Endothelial cell of umbilical vein (primary cell): ENCODE data around the gene NCL. TPM values are rescaled to one million over a fixed set of nuclear protein-coding genes. Genes with fewer than 3 reads are reported as not detected.

Source experiments
- BruUV-seq: library from RNA; stranded (reverse); fragments of 400-500 nt; replicated peaks from 2 replicates; lab custom pipeline; 2021; lab: Mats Ljungman, UMichigan
- CTCF ChIA-PET: fragments of 300-600, 350-600 bp; sonication (Branson Sonifier 250); formaldehyde crosslinking; loops from one replicate; lab custom pipeline; 2021; ENCODE audit warnings: antibody characterized with exemption, inconsistent platforms; lab: Charles Lee
- POLR2A ChIA-PET: fragments of 300-600, 350-600 bp; sonication (Branson Sonifier 250); formaldehyde crosslinking; loops from one replicate; lab custom pipeline; 2021; ENCODE audit warnings: antibody characterized with exemption, inconsistent platforms; lab: Charles Lee
- DNase-seq: peaks from one replicate; pipeline ENCODE4 v3.0.0-alpha.2; 2011; ENCODE audit warnings: low read depth, low spot score
- FAIRE-seq: peaks from 2 replicates; lab custom pipeline; 2011; peaks lifted over from hg19 to GRCh38; lab: Jason Lieb, UNC
- H2AFZ ChIP-seq: 2 replicates; pipeline ENCODE4 v1.6.0; 2012; ENCODE audit warnings: low read depth, low read length, control low read depth, inconsistent platforms
- H3K27ac ChIP-seq: 2 replicates; pipeline ENCODE4 v1.5.1; 2011; ENCODE audit warnings: low read depth, mild to moderate bottlenecking, control low read depth, low read length, moderate library complexity; ENCODE audit not compliant: insufficient read depth
- H3K27me3 ChIP-seq, 2 experiments: 2 replicates each; pipeline versions ENCODE4 v1.6.0 to v1.6.1; 2011; ENCODE audit warnings: low read length in 2 of 2, mixed read lengths in 1 of 2; ENCODE audit not compliant: control insufficient read depth in 2 of 2, insufficient read depth in 2 of 2
- H3K36me3 ChIP-seq, 2 experiments: 2 replicates in 1 of 2; 3 replicates in 1 of 2; pipeline ENCODE4 v1.5.1; 2011; ENCODE audit warnings: low read length in 2 of 2, mild to moderate bottlenecking in 1 of 2, moderate library complexity in 1 of 2; ENCODE audit not compliant: control insufficient read depth in 2 of 2, insufficient read depth in 2 of 2; ENCODE audit errors: extremely low read depth in 1 of 2
- H3K4me1 ChIP-seq: 3 replicates; pipeline ENCODE4 v1.5.1; 2011; ENCODE audit warnings: mild to moderate bottlenecking, low read length; ENCODE audit not compliant: control insufficient read depth, insufficient read depth; ENCODE audit errors: extremely low read depth
- H3K4me2 ChIP-seq: 2 replicates; pipeline ENCODE4 v1.6.1; 2011; ENCODE audit warnings: low read length, control low read depth, mixed read lengths; ENCODE audit not compliant: insufficient read depth
- H3K4me3 ChIP-seq, 3 experiments: fragments of 200-600 bp in 1 of 3; sonication (generic), shearing (Covaris generic) in 1 of 3; replicated peaks in 1 of 3; 2 replicates each; pipeline ENCODE4 v1.5.1; 2011 to 2016; ENCODE audit warnings: control low read depth in 3 of 3, low read length in 3 of 3, mild to moderate bottlenecking in 2 of 3, inconsistent platforms in 1 of 3, low read depth in 1 of 3, moderate library complexity in 1 of 3; ENCODE audit not compliant: insufficient read depth in 1 of 3
- H3K79me2 ChIP-seq: 2 replicates; pipeline ENCODE4 v1.6.0; 2012; ENCODE audit warnings: low read length, inconsistent platforms; ENCODE audit not compliant: control insufficient read depth, insufficient read depth
- H3K9ac ChIP-seq: replicated peaks from 2 replicates; pipeline ENCODE3; 2011; ENCODE audit warnings: low read length, control low read depth; ENCODE audit not compliant: insufficient read depth; ENCODE audit errors: extremely low read depth
- H3K9me1 ChIP-seq: replicated peaks from 3 replicates; pipeline ENCODE4 v1.6.0; 2011; ENCODE audit warnings: mild to moderate bottlenecking, low read length; ENCODE audit not compliant: control insufficient read depth, insufficient read depth; ENCODE audit errors: extremely low read depth
- H3K9me3 ChIP-seq: replicated peaks from 2 replicates; pipeline ENCODE4 v1.5.1; 2012; ENCODE audit warnings: low read length, inconsistent platforms; ENCODE audit not compliant: control insufficient read depth, insufficient read depth
- H4K20me1 ChIP-seq: replicated peaks from 2 replicates; pipeline ENCODE3; 2011; ENCODE audit warnings: mild to moderate bottlenecking, low read length; ENCODE audit not compliant: control insufficient read depth, insufficient read depth; ENCODE audit errors: extremely low read depth
- CTCF ChIP-seq, 2 donors: IDR thresholded peaks; 1 replicate in 1 of 2; 2 replicates in 1 of 2; pipeline ENCODE4 v1.5.1; 2011; ENCODE audit warnings: low read length in 2 of 2, mild to moderate bottlenecking in 2 of 2, moderate library complexity in 2 of 2, control low read depth in 1 of 2, inconsistent platforms in 1 of 2, low read depth in 1 of 2; ENCODE audit not compliant: insufficient read depth in 1 of 2; ENCODE audit errors: extremely low read depth in 1 of 2
- EZH2 ChIP-seq: IDR thresholded peaks from 2 replicates; pipeline ENCODE4 v1.6.1; 2012; ENCODE audit warnings: borderline replicate concordance, low read depth, mild to moderate bottlenecking, moderate library complexity, low read length, inconsistent platforms; ENCODE audit not compliant: severe bottlenecking
- FOS ChIP-seq: IDR thresholded peaks from 2 replicates; pipeline ENCODE4 v1.6.1; 2011; ENCODE audit warnings: mild to moderate bottlenecking, low read length, moderate library complexity, borderline replicate concordance; ENCODE audit not compliant: insufficient read depth
- GATA2 ChIP-seq: IDR thresholded peaks from 2 replicates; pipeline ENCODE4 v1.7.0; 2011; ENCODE audit warnings: low read depth, mild to moderate bottlenecking, moderate library complexity, mixed read lengths, low read length; ENCODE audit not compliant: insufficient read length, insufficient read depth
- JUN ChIP-seq: IDR thresholded peaks from 2 replicates; pipeline ENCODE4 v1.6.1; 2011; ENCODE audit warnings: borderline replicate concordance, low read depth; ENCODE audit not compliant: insufficient read length, insufficient read depth
- MAX ChIP-seq: IDR thresholded peaks from 2 replicates; pipeline ENCODE4 v1.6.1; 2011; ENCODE audit not compliant: insufficient read depth, insufficient read length
- MYC ChIP-seq: IDR thresholded peaks from one replicate; pipeline ENCODE4 v1.6.1; 2011; ENCODE audit warnings: mild to moderate bottlenecking, low read depth, low read length
- POLR2A ChIP-seq: IDR thresholded peaks from 2 replicates; pipeline ENCODE4 v1.6.1; 2012; ENCODE audit warnings: low read depth, mild to moderate bottlenecking, control low read depth, low read length
- POLR2AphosphoS5 ChIP-seq: IDR thresholded peaks from 2 replicates; pipeline ENCODE4 v1.6.1; 2012; ENCODE audit warnings: low read depth, mild to moderate bottlenecking, control low read depth, low read length, moderate library complexity; ENCODE audit not compliant: insufficient read depth
- dilution Hi-C: fragments of 300-500 bp; cut with MboI; formaldehyde crosslinking; loops from one replicate; pipeline ENCODE4 v1.15.0; 2019; ENCODE audit warnings: low sequenced_read_pairs; ENCODE audit not compliant: extremely low pct_ligation_motif_present
- intact Hi-C: fragments of 100-400 bp; cut with micrococcal nuclease; formaldehyde crosslinking; loops from one replicate; pipeline ENCODE4 v1.10.0; 2022
- polyA plus RNA-seq, 4 experiments: library from polyadenylated mRNA; depleted of rRNA in 3 of 4; stranded (reverse) in 3 of 4; unstranded in 1 of 4; fragments of >200 nt; gene quantifications; 2 replicates each; pipeline versions ENCODE4 v1.2.1 to v1.2.3, GENCODE V29; 2011 to 2012; ENCODE audit warnings: missing spikeins in 1 of 4
- total RNA-seq: library from RNA; stranded (reverse); gene quantifications from 2 replicates; pipeline ENCODE4 v1.2.3, GENCODE V29; 2021

Gene NCL
- total and polyA plus RNA-seq, 2 donors (not counting 3 experiments of a cell fraction or from before 2014, with no cell fraction given): 35.3 to 708 TPM

- Histone ChIP-seq H3K4me2 (no peak overlapping the region), H3K9me1 (no peaks in the 10 kb centered on the region), H4K20me1 (no peaks in the 10 kb centered on the region), H3K9me3 (no peaks in the 10 kb centered on the region), H3K27ac (no peak overlapping the region), H3K4me3 (no peak overlapping the region), H2AFZ (no peak overlapping the region), H3K36me3 (no peaks in the 10 kb centered on the region), H3K27me3 (no peaks in the 10 kb centered on the region), H3K79me2 (no peaks in the 10 kb centered on the region), H3K4me1 (peaks cover 3% of the 10 kb centered on the region), H3K9ac (no peak overlapping the region)
- DNase-seq (no peak), FAIRE-seq (no peak)
- ChIA-PET POLR2A (no interaction called here), CTCF (interaction anchor here (1.2 kb wide), 1 partner anchor 37 kb away, joined by 5 read pairs; no protein-coding TSS in a partner anchor)
- dilution Hi-C loops: no loop called here
- TF ChIP-seq MAX: no peak
- TF ChIP-seq JUN: no peak
- no peak for TF ChIP-seq CTCF (IDR thresholded peaks at IDR 0.05; ENCODE audit: extremely low read depth in 1 of 2, insufficient read depth in 1 of 2, low read depth in 1 of 2, low read length in 2 of 2)
- no peak for TF ChIP-seq MYC
- no peak for TF ChIP-seq FOS
- TF ChIP-seq EZH2: no peak
- TF ChIP-seq POLR2A: no peak
- TF ChIP-seq POLR2AphosphoS5: no peak
- no peak for TF ChIP-seq GATA2
- BruUV-seq: no TSS peak
- intact Hi-C loops: no loop called here
Measured at GRCh38 chr2:231488331-231488730, 24.0 kb upstream of the NCL start.
